Trophoblast cell (in vitro differentiated cells and primary cell): ENCODE data around the gene STX5.
"Not testable (repeated sequence)": the region's sequence is repeated elsewhere in the genome, so short reads cannot be mapped to it uniquely, and the experiment has no call there.

Experiments used
- DNase-seq, 2 donors: peaks; one replicate each; pipeline ENCODE4 v3.0.0-alpha.2; 2016
- H2AFZ ChIP-seq: 2 replicates; pipeline ENCODE4 v1.6.1; 2013; ENCODE audit warnings: low read length, moderate library complexity, mild to moderate bottlenecking; ENCODE audit not compliant: insufficient read depth, poor library complexity
- H2AK5ac ChIP-seq: 2 replicates; pipeline ENCODE4 v1.6.1; 2013; ENCODE audit warnings: mild to moderate bottlenecking, low read length
- H2BK120ac ChIP-seq: 2 replicates; pipeline ENCODE4 v1.6.1; 2013; ENCODE audit warnings: low read length, mild to moderate bottlenecking, moderate library complexity; ENCODE audit not compliant: insufficient read depth, poor library complexity
- H2BK12ac ChIP-seq: 2 replicates; pipeline ENCODE4 v1.6.1; 2013; ENCODE audit warnings: mild to moderate bottlenecking, low read length, moderate library complexity
- H2BK5ac ChIP-seq: 2 replicates; pipeline ENCODE4 v1.6.1; 2013; ENCODE audit warnings: low read length, low read depth, moderate library complexity, mild to moderate bottlenecking; ENCODE audit not compliant: poor library complexity
- H3K14ac ChIP-seq: 2 replicates; pipeline ENCODE4 v1.6.1; 2013; ENCODE audit warnings: mild to moderate bottlenecking, low read length
- H3K18ac ChIP-seq: 2 replicates; pipeline ENCODE4 v1.6.1; 2013; ENCODE audit warnings: mild to moderate bottlenecking, low read length
- H3K23ac ChIP-seq: 2 replicates; pipeline ENCODE4 v1.6.1; 2013; ENCODE audit warnings: low read length
- H3K27ac ChIP-seq: 2 replicates; pipeline ENCODE4 v1.5.1; 2013; ENCODE audit warnings: low read depth, mild to moderate bottlenecking, inconsistent platforms, low read length, moderate library complexity
- H3K27me3 ChIP-seq: 2 replicates; pipeline ENCODE4 v1.6.1; 2013; ENCODE audit warnings: inconsistent platforms, mild to moderate bottlenecking, low read length, moderate library complexity; ENCODE audit not compliant: insufficient read depth
- H3K36me3 ChIP-seq, 2 experiments: 1 replicate in 1 of 2; 2 replicates in 1 of 2; pipeline ENCODE4 v1.6.1; 2013; ENCODE audit warnings: low read length in 2 of 2, mild to moderate bottlenecking in 2 of 2, moderate library complexity in 1 of 2; ENCODE audit not compliant: insufficient read depth in 2 of 2, control insufficient read depth in 1 of 2
- H3K4ac ChIP-seq: 2 replicates; pipeline ENCODE4 v1.6.1; 2013; ENCODE audit warnings: low read depth, mild to moderate bottlenecking, low read length, moderate library complexity
- H3K4me1 ChIP-seq, 2 experiments: 1 replicate in 1 of 2; 2 replicates in 1 of 2; pipeline ENCODE4 v1.6.1; 2013; ENCODE audit warnings: low read length in 2 of 2, mild to moderate bottlenecking in 2 of 2, moderate library complexity in 1 of 2; ENCODE audit not compliant: insufficient read depth in 2 of 2, control insufficient read depth in 1 of 2
- H3K4me2 ChIP-seq: 2 replicates; pipeline ENCODE4 v1.6.1; 2013; ENCODE audit warnings: inconsistent platforms, mild to moderate bottlenecking, low read length, moderate library complexity
- H3K4me3 ChIP-seq: 2 replicates; pipeline ENCODE4 v1.5.1; 2013; ENCODE audit warnings: mild to moderate bottlenecking, low read depth, low read length, inconsistent platforms
- H3K79me1 ChIP-seq: one replicate; pipeline ENCODE4 v1.6.1; 2013; ENCODE audit warnings: low read length
- H3K79me2 ChIP-seq: 2 replicates; pipeline ENCODE4 v1.6.1; 2013; ENCODE audit warnings: low read length, mild to moderate bottlenecking; ENCODE audit not compliant: control insufficient read depth, insufficient read depth, poor library complexity
- H3K9ac ChIP-seq: 2 replicates; pipeline ENCODE4 v1.6.1; 2013; ENCODE audit warnings: mild to moderate bottlenecking, low read length
- H3K9me3 ChIP-seq: 2 replicates; pipeline ENCODE4 v1.6.1; 2013; ENCODE audit warnings: low read depth, mild to moderate bottlenecking, control low read depth, inconsistent platforms, low read length; ENCODE audit not compliant: insufficient read depth
- H4K12ac ChIP-seq: 2 replicates; pipeline ENCODE4 v1.6.1; 2013; ENCODE audit warnings: low read depth, mild to moderate bottlenecking, low read length, moderate library complexity
- H4K8ac ChIP-seq: 2 replicates; pipeline ENCODE4 v1.6.1; 2013; ENCODE audit warnings: low read depth, mild to moderate bottlenecking, low read length, moderate library complexity
- H4K91ac ChIP-seq: one replicate; pipeline ENCODE4 v1.6.1; 2013; ENCODE audit warnings: low read depth, mild to moderate bottlenecking, low read length, moderate library complexity
- WGBS: extraction: QIAGEN DNeasy Blood & Tissue Kit; methylation state at CpG from one replicate; pipeline ENCODE4 v1.1.7; 2013; ENCODE audit warnings: missing lambda C conversion rate; ENCODE audit not compliant: insufficient read length, insufficient coverage; ENCODE audit errors: extremely low coverage; 5-methylcytosine and 5-hydroxymethylcytosine counted together

STX5 gene

GRCh38 chr11:62842891-62843290, 11.0 kb upstream of the STX5 start:
- not testable (repeated sequence) for H2AK5ac ChIP-seq, H3K36me3 ChIP-seq, H2BK5ac ChIP-seq, H3K14ac ChIP-seq, H3K4me1 ChIP-seq, H3K23ac ChIP-seq, H3K4ac ChIP-seq, H2AFZ ChIP-seq, H2BK120ac ChIP-seq, H3K9ac ChIP-seq, H3K27me3 ChIP-seq, H3K9me3 ChIP-seq, H3K18ac ChIP-seq, H4K12ac ChIP-seq, DNase-seq, H3K4me3 ChIP-seq, H2BK12ac ChIP-seq
- peaks cover 11% of the 10 kb centered on the region for H3K79me2 ChIP-seq
- peaks cover 24% of the 10 kb centered on the region for H3K79me1 ChIP-seq
- WGBS, result no CpG with 5 or more reads among the region's 9 CpGs
- H4K8ac ChIP-seq, result peak overlapping the region; percentile 79
- H3K4me2 ChIP-seq, result peak overlapping the region; percentile 96
- H3K27ac ChIP-seq, result peak overlapping the region; percentile 94
- H4K91ac ChIP-seq, result peak overlapping the region; percentile 78

- peak overlapping the region; percentile 35 for H3K4ac ChIP-seq
- WGBS, result no CpG with 5 or more reads among the region's 30 CpGs
Observed at GRCh38 chr11:62842171-62842741, 10.4 kb upstream of the STX5 start.

GRCh38 chr11:62841361-62842170, 9.7 kb upstream of the STX5 start:
- Histone ChIP-seq H3K9me3 (no peaks in the 10 kb centered on the region), H3K14ac (peak overlapping the region; percentile 31), H3K4ac (peak overlapping the region; percentile 35), H3K4me1 (peaks cover 0 to 3% of the 10 kb centered on the region in 2 experiments), H3K9ac (peak overlapping the region; percentile 85), H3K18ac (peak overlapping the region; percentile 78), H4K91ac (peak overlapping the region; percentile 78), H2BK12ac (peak overlapping the region; percentile 84), H2AK5ac (no peak overlapping the region), H2BK5ac (peak overlapping the region; percentile 73), H2BK120ac (peak overlapping the region; percentile 91), H3K23ac (no peak overlapping the region), H3K79me2 (peaks cover 11% of the 10 kb centered on the region), H3K36me3 (peaks cover 0 to under 1% of the 10 kb centered on the region in 2 experiments), H4K8ac (peak overlapping the region; percentile 79), H3K79me1 (peaks cover 24% of the 10 kb centered on the region), H3K27me3 (no peaks in the 10 kb centered on the region), H3K27ac (peak overlapping the region; percentile 94), H3K4me3 (peak overlapping the region; percentile 56), H3K4me2 (peak overlapping the region; percentile 96), H4K12ac (peak overlapping the region; percentile 79), H2AFZ (peak overlapping the region; percentile 85)
- DNase-seq, result peak; percentile 88 to 98
- no CpG with 5 or more reads among the region's 33 CpGs for WGBS

More at GRCh38 chr11:62842171-62842741, 10.4 kb upstream of the STX5 start:
- H4K91ac ChIP-seq, result peak overlapping the region; percentile 78
- H3K14ac ChIP-seq, result peak overlapping the region; percentile 31
- H3K79me1 ChIP-seq, result peaks cover 24% of the 10 kb centered on the region
- H3K27me3 ChIP-seq, result no peaks in the 10 kb centered on the region
- H3K9ac ChIP-seq, result peak overlapping the region; percentile 85
- peak overlapping the region; percentile 41 for H2AK5ac ChIP-seq
- peak overlapping the region; percentile 94 for H3K27ac ChIP-seq
- peak overlapping the region; percentile 84 for H2BK12ac ChIP-seq
- H4K8ac ChIP-seq, result peak overlapping the region; percentile 79
- H3K18ac ChIP-seq, result peak overlapping the region; percentile 78
- H3K23ac ChIP-seq, result no peak overlapping the region
- peaks cover 0 to 3% of the 10 kb centered on the region in 2 experiments for H3K4me1 ChIP-seq
- peaks cover 11% of the 10 kb centered on the region for H3K79me2 ChIP-seq
- H2BK120ac ChIP-seq, result peak overlapping the region; percentile 91
- DNase-seq, result peak in 1 of 2 donors; percentile 77
- H4K12ac ChIP-seq, result peak overlapping the region; percentile 79
- peak overlapping the region; percentile 56 for H3K4me3 ChIP-seq
- H3K36me3 ChIP-seq, result no peaks in the 10 kb centered on the region
- H2AFZ ChIP-seq, result peak overlapping the region; percentile 85
- peak overlapping the region; percentile 73 for H2BK5ac ChIP-seq
- H3K9me3 ChIP-seq, result no peaks in the 10 kb centered on the region
- H3K4me2 ChIP-seq, result peak overlapping the region; percentile 96

- H3K27me3 ChIP-seq, H3K23ac ChIP-seq, H2AK5ac ChIP-seq, H3K4me1 ChIP-seq, H3K36me3 ChIP-seq, H3K9me3 ChIP-seq: not testable (repeated sequence)
- H2BK120ac ChIP-seq, result peak overlapping the region; percentile 38
- H2BK12ac ChIP-seq, result peak overlapping the region; percentile 13
- peak overlapping the region; percentile 80 for H3K14ac ChIP-seq
- H2BK5ac ChIP-seq, result peak overlapping the region; percentile 75
- peak overlapping the region; percentile 66 for H3K4me3 ChIP-seq
- DNase-seq, result peak; percentile 96 to 97
- WGBS, result no CpG with 5 or more reads among the region's 41 CpGs
- peak overlapping the region; percentile 76 for H3K4me2 ChIP-seq
- H3K79me1 ChIP-seq, result peaks cover 24% of the 10 kb centered on the region
- peak overlapping the region; percentile 47 for H3K4ac ChIP-seq
- H4K91ac ChIP-seq, result peak overlapping the region; percentile 93
- H3K18ac ChIP-seq, result peak overlapping the region; percentile 92
- H2AFZ ChIP-seq, result peak overlapping the region; percentile 88
- H3K27ac ChIP-seq, result peak overlapping the region; percentile 94
- peak overlapping the region; percentile 70 for H3K9ac ChIP-seq
- peak overlapping the region; percentile 76 for H4K8ac ChIP-seq
- peaks cover 11% of the 10 kb centered on the region for H3K79me2 ChIP-seq
- H4K12ac ChIP-seq, result peak overlapping the region; percentile 82
Observed at GRCh38 chr11:62840721-62841360, 9.0 kb upstream of the STX5 start.
